GM21825 (cell line): Measurements from ENCODE around the gene CFD.

Experiments used
- ATAC-seq: cut with Tn5 transposase; IDR thresholded peaks from one replicate; pipeline ENCODE4 v1.9.1; 2021; ENCODE audit warnings: mild to moderate bottlenecking, moderate library complexity; ENCODE audit not compliant: unreplicated experiment

CFD gene

GRCh38 chr19:903266-903797 lies 43.9 kb downstream of the CFD start:
- ATAC-seq: no peak

GRCh38 chr19:904545-904944 lies 45.1 kb downstream of the CFD start:
- ATAC-seq: no peak

- no peak for ATAC-seq
These were observed 47.0 kb downstream of the CFD start for GRCh38 chr19:906480-906879.

GRCh38 chr19:907183-907853 lies 47.9 kb downstream of the CFD start:
- no peak for ATAC-seq

- no peak for ATAC-seq
These were observed 52.0 kb downstream of the CFD start for GRCh38 chr19:911197-912033.

GRCh38 chr19:912181-913079 lies 53.0 kb downstream of the CFD start:
- peak; percentile 1 for ATAC-seq
